ENCODE results near the gene EPX. TPM values are rescaled to one million over a fixed set of nuclear protein-coding genes. Genes with fewer than 3 reads are reported as not detected.

The EPX gene
- polyA plus RNA-seq, 1 donor from 2014 or later: not detected

GRCh38 chr17:58247511-58248363 is 55.2 kb downstream of the EPX start:
- Histone ChIP-seq H3K9me2 (ENCODE audit: insufficient read depth, low read length) (no peaks in the 10 kb centered on the region), H3K27me3 (ENCODE audit: insufficient read depth, low read depth, low read length) (peaks cover 31% of the 10 kb centered on the region), H2AFZ (ENCODE audit: low read depth, low read length) (no peak overlapping the region), H3K4me2 (ENCODE audit: low read length) (no peak overlapping the region), H3K27ac (ENCODE audit: low read length) (no peak overlapping the region), H3K36me3 (ENCODE audit: insufficient read depth, low read length) (no peaks in the 10 kb centered on the region), H3K9me3 (ENCODE audit: low read length) (no peaks in the 10 kb centered on the region), H4K20me1 (ENCODE audit: insufficient read depth) (no peaks in the 10 kb centered on the region), H3F3A (ENCODE audit: insufficient read depth, low read length, poor library complexity, severe bottlenecking) (no peaks in the 10 kb centered on the region), H3K4me3 (ENCODE audit: low read length) (no peak overlapping the region), H3K79me2 (replicated peaks; ENCODE audit: insufficient read depth, low read length) (no peaks in the 10 kb centered on the region), H3K9ac (ENCODE audit: low read length) (no peak overlapping the region)
- no peak for TF ChIP-seq TAF1 (IDR thresholded peaks at IDR 0.05; ENCODE audit: low read depth)
- TF ChIP-seq MXI1 (conservative IDR thresholded peaks at IDR 0.05; ENCODE audit: poor library complexity, severe bottlenecking): no peak
- TF ChIP-seq CTCF (IDR thresholded peaks at IDR 0.05; ENCODE audit: poor library complexity, severe bottlenecking): no peak
- TF ChIP-seq RAD21 (conservative IDR thresholded peaks at IDR 0.05): no peak
- TF ChIP-seq EZH2 (IDR thresholded peaks at IDR 0.05; ENCODE audit: borderline replicate concordance, insufficient read depth, low read length, poor library complexity, severe bottlenecking): no peak
- TF ChIP-seq REST (IDR thresholded peaks at IDR 0.05; ENCODE audit: borderline replicate concordance): no peak

- H3K9me2 ChIP-seq (ENCODE audit: insufficient read depth, low read length): no peaks in the 10 kb centered on the region
- H3K4me3 ChIP-seq (ENCODE audit: low read length): peak overlapping the region; percentile 84
- peak overlapping the region; percentile 83 for H2AFZ ChIP-seq (ENCODE audit: low read depth, low read length)
- H3K4me2 ChIP-seq (ENCODE audit: low read length): peak overlapping the region; percentile 59
- no peaks in the 10 kb centered on the region for H3K36me3 ChIP-seq (ENCODE audit: insufficient read depth, low read length)
- peaks cover 31% of the 10 kb centered on the region for H3K27me3 ChIP-seq (ENCODE audit: insufficient read depth, low read depth, low read length)
- no peak overlapping the region for H3K27ac ChIP-seq (ENCODE audit: low read length)
- peak overlapping the region; percentile 76 for H3K9ac ChIP-seq (ENCODE audit: low read length)
- no peaks in the 10 kb centered on the region for H3F3A ChIP-seq (ENCODE audit: insufficient read depth, low read length, poor library complexity, severe bottlenecking)
- H3K79me2 ChIP-seq (replicated peaks; ENCODE audit: insufficient read depth, low read length): no peaks in the 10 kb centered on the region
- H4K20me1 ChIP-seq (ENCODE audit: insufficient read depth): no peaks in the 10 kb centered on the region
- H3K9me3 ChIP-seq (ENCODE audit: low read length): no peaks in the 10 kb centered on the region
- TF ChIP-seq REST (IDR thresholded peaks at IDR 0.05; ENCODE audit: borderline replicate concordance) (no peak), EZH2 (IDR thresholded peaks at IDR 0.05; ENCODE audit: borderline replicate concordance, insufficient read depth, low read length, poor library complexity, severe bottlenecking) (no peak), POLR2AphosphoS5 (IDR thresholded peaks at IDR 0.05) (no peak), TAF1 (IDR thresholded peaks at IDR 0.05; ENCODE audit: low read depth) (no peak), SMC3 (conservative IDR thresholded peaks at IDR 0.05; ENCODE audit: poor library complexity) (no peak), RAD21 (conservative IDR thresholded peaks at IDR 0.05) (no peak), CTCF (IDR thresholded peaks at IDR 0.05; ENCODE audit: poor library complexity, severe bottlenecking) (no peak), MXI1 (conservative IDR thresholded peaks at IDR 0.05; ENCODE audit: poor library complexity, severe bottlenecking) (no peak), EP300 (conservative IDR thresholded peaks at IDR 0.05; ENCODE audit: poor library complexity, severe bottlenecking) (no peak)
These were observed 56.4 kb downstream of the EPX start for GRCh38 chr17:58248955-58249269.

Data from neural cell (in vitro differentiated cells).